ENCODE data around the gene SEMG1.

DNA sequence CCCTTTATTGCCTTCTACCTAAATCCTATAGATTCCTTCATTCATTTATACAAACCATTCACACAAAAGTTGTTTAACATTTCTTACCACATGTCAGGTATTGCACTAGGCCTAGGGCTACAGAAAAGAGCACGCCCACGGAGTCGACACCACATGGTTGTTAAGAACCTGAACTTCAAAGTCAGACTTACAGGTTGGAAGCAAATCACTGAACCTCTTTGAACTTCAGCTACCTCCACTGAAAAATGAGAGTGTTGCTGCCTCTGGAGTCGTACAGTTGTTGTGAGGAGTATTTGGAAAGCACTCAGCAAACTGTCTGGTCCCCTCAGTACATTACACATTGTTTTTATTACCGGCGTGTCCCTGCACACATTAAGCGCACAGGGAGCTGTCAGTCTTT is 50.9 kb downstream of the SEMG1 start:
- TF ChIP-seq CTCF (IDR thresholded peaks at IDR 0.05) (no peak), POLR2A (IDR thresholded peaks at IDR 0.05) (no peak)

Measured in body of pancreas (tissue), 4 donors.